ENCODE measurements around the gene CMIP.

- TF ChIP-seq, protein P1, sequence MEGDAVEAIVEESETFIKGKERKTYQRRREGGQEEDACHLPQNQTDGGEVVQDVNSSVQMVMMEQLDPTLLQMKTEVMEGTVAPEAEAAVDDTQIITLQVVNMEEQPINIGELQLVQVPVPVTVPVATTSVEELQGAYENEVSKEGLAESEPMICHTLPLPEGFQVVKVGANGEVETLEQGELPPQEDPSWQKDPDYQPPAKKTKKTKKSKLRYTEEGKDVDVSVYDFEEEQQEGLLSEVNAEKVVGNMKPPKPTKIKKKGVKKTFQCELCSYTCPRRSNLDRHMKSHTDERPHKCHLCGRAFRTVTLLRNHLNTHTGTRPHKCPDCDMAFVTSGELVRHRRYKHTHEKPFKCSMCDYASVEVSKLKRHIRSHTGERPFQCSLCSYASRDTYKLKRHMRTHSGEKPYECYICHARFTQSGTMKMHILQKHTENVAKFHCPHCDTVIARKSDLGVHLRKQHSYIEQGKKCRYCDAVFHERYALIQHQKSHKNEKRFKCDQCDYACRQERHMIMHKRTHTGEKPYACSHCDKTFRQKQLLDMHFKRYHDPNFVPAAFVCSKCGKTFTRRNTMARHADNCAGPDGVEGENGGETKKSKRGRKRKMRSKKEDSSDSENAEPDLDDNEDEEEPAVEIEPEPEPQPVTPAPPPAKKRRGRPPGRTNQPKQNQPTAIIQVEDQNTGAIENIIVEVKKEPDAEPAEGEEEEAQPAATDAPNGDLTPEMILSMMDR (IDR thresholded peaks at IDR 0.05): no peak
- TF ChIP-seq POLR2A (IDR thresholded peaks at IDR 0.05) (no peak), EP300 (IDR thresholded peaks at IDR 0.05; ENCODE audit: low read depth) (no peak)
These were observed 196.9 kb downstream of the CMIP start for GRCh38 chr16:81641395-81642106.

All from transverse colon (tissue), 3 donors.